ENCODE results near the gene LTN1.

GRCh38 chr21:28900481-28900880 is 92.2 kb downstream of the LTN1 start:
- TF ChIP-seq CTCF (IDR thresholded peaks at IDR 0.05) (no peak), SREBF2 (IDR thresholded peaks at IDR 0.05) (no peak), RCOR1 (IDR thresholded peaks at IDR 0.05; ENCODE audit: low read depth, low read length) (no peak), HMGXB4 (CRISPR knock-in tag; IDR thresholded peaks at IDR 0.05; ENCODE audit: borderline replicate concordance) (no peak), KDM1A (IDR thresholded peaks at IDR 0.05; ENCODE audit: low read depth) (no peak)

All from A549 (cell line).